Left ventricle myocardium inferior (tissue), 1 donor: ENCODE results near the gene TCEA3. TPM values are rescaled to one million over a fixed set of nuclear protein-coding genes. Genes with fewer than 3 reads are reported as not detected.

Experiments used
- DNase-seq: peaks from one replicate; pipeline ENCODE4 v3.0.0-alpha.2; 2020
- H3K27ac ChIP-seq: fragments of 200-600 bp; replicated peaks from 2 replicates; pipeline ENCODE4 v1.8.0; 2021
- H3K27me3 ChIP-seq: fragments of 200-600 bp; 2 replicates; pipeline ENCODE4 v1.8.0; 2021; ENCODE audit warnings: low read depth
- H3K36me3 ChIP-seq: fragments of 200-600 bp; 2 replicates; pipeline ENCODE4 v1.8.0; 2021
- H3K4me1 ChIP-seq: fragments of 200-600 bp; 2 replicates; pipeline ENCODE4 v1.8.0; 2021
- H3K4me3 ChIP-seq: fragments of 200-600 bp; 2 replicates; pipeline ENCODE4 v1.8.0; 2021; ENCODE audit warnings: mild to moderate bottlenecking, moderate library complexity
- H3K9me3 ChIP-seq: fragments of 200-600 bp; replicated peaks from 2 replicates; pipeline ENCODE4 v1.8.0; 2021
- CTCF ChIP-seq: fragments of 200-600 bp; IDR thresholded peaks from 2 replicates; pipeline ENCODE4 v1.8.0; 2021; ENCODE audit warnings: antibody characterized with exemption, mild to moderate bottlenecking, borderline replicate concordance
- intact Hi-C: fragments of 100-400 bp; cut with micrococcal nuclease; formaldehyde crosslinking; loops from one replicate; pipeline ENCODE4 v1.11.0; 2022
- total RNA-seq: library from RNA; stranded (reverse); fragmentation: NEBNext Ultra II Directional; extraction: Animal tissue kit (Norgen Biotek cat#: 25700); gene quantifications from one replicate; pipeline ENCODE4 v1.2.1, GENCODE V29; 2021
- donor health status: DM: no; HTN: yes; CAD: no; lungs with severe emphysema.

The TCEA3 gene
- total RNA-seq, 1 donor from 2014 or later: 78.6 TPM

- peaks cover 49% of the 10 kb centered on the region for H3K36me3 ChIP-seq
- DNase-seq: no peak
- no peaks in the 10 kb centered on the region for H3K27me3 ChIP-seq
- intact Hi-C loops: no loop called here
- no peak overlapping the region for H3K4me3 ChIP-seq
- H3K9me3 ChIP-seq: no peaks in the 10 kb centered on the region
- peaks cover 24% of the 10 kb centered on the region for H3K4me1 ChIP-seq
- TF ChIP-seq CTCF: no peak
- no peak overlapping the region for H3K27ac ChIP-seq
These were observed 22.2 kb upstream of the TCEA3 start for GRCh38 chr1:23446661-23447310.

- peaks cover 59% of the 10 kb centered on the region for H3K36me3 ChIP-seq
- intact Hi-C loops: no loop called here
- peak overlapping the region; percentile 36 for H3K27ac ChIP-seq
- no peak for DNase-seq
- H3K27me3 ChIP-seq: no peaks in the 10 kb centered on the region
- H3K9me3 ChIP-seq: no peaks in the 10 kb centered on the region
- TF ChIP-seq CTCF: no peak
- peaks cover 8% of the 10 kb centered on the region for H3K4me1 ChIP-seq
- peak overlapping the region; percentile 17 for H3K4me3 ChIP-seq
These were observed 20.2 kb upstream of the TCEA3 start for GRCh38 chr1:23444596-23445390.

- intact Hi-C loops: no loop called here
- no peaks in the 10 kb centered on the region for H3K9me3 ChIP-seq
- peak overlapping the region; percentile 17 for H3K4me3 ChIP-seq
- peak overlapping the region; percentile 36 for H3K27ac ChIP-seq
- DNase-seq: peak; percentile 55
- TF ChIP-seq CTCF: no peak
- peaks cover 60% of the 10 kb centered on the region for H3K36me3 ChIP-seq
- H3K4me1 ChIP-seq: peaks cover 4% of the 10 kb centered on the region
- H3K27me3 ChIP-seq: no peaks in the 10 kb centered on the region
These were observed 19.6 kb upstream of the TCEA3 start for GRCh38 chr1:23444104-23444533.

GRCh38 chr1:23442751-23443150, 18.2 kb upstream of the TCEA3 start:
- no peak for TF ChIP-seq CTCF
- no peak for DNase-seq
- no peak overlapping the region for H3K4me3 ChIP-seq
- peaks cover 66% of the 10 kb centered on the region for H3K36me3 ChIP-seq
- no peak overlapping the region for H3K27ac ChIP-seq
- no peaks in the 10 kb centered on the region for H3K27me3 ChIP-seq
- H3K9me3 ChIP-seq: no peaks in the 10 kb centered on the region
- intact Hi-C loops: no loop called here
- peaks cover 4% of the 10 kb centered on the region for H3K4me1 ChIP-seq

- no peak overlapping the region for H3K4me3 ChIP-seq
- peaks cover 4% of the 10 kb centered on the region for H3K4me1 ChIP-seq
- TF ChIP-seq CTCF: no peak
- intact Hi-C loops: no loop called here
- H3K27ac ChIP-seq: peak overlapping the region; percentile 12
- H3K36me3 ChIP-seq: peaks cover 69% of the 10 kb centered on the region
- no peaks in the 10 kb centered on the region for H3K9me3 ChIP-seq
- H3K27me3 ChIP-seq: no peaks in the 10 kb centered on the region
- peak; percentile 29 for DNase-seq
These were observed 17.0 kb upstream of the TCEA3 start for GRCh38 chr1:23441446-23442148.
